Retinal pigment epithelial cell (primary cell): ENCODE results near the gene SEMA4B.

Experiments used
- DNase-seq: peaks from one replicate; pipeline ENCODE4 v3.0.0-alpha.2; 2010; ENCODE audit warnings: low read depth
- H3K4me3 ChIP-seq: 2 replicates; pipeline ENCODE4 v1.5.1; 2011; ENCODE audit warnings: mild to moderate bottlenecking, low read length, control low read depth, moderate library complexity
- TF ChIP-seq, protein P1 (sequence below): conservative IDR thresholded peaks from 2 replicates; pipeline ENCODE4 v1.5.1; 2011; ENCODE audit warnings: low read depth, low read length, control low read depth, inconsistent platforms

SEMA4B gene

DNA sequence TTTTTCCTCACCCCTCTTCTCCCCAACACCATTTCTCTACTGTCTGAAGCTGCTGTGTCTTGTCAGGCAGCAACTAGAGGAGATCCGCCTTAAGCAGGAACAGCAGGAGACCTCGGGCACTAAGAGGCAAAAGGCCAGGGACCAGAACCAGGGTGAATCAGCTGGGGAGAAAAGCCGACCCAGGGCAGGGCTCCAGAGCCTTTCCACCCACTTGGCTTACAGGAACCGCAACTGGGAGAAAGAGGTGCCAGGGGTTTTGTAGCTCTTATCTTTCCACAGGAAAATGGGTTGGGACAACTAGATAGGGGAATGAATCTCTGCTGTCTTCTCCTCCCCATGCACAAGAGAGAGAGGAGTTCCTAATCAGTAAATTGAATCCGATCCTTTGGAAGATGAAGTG lies 61.3 kb downstream of the SEMA4B start:
- no peak for DNase-seq
- H3K4me3 ChIP-seq = no peak overlapping the region
- TF ChIP-seq, protein P1, sequence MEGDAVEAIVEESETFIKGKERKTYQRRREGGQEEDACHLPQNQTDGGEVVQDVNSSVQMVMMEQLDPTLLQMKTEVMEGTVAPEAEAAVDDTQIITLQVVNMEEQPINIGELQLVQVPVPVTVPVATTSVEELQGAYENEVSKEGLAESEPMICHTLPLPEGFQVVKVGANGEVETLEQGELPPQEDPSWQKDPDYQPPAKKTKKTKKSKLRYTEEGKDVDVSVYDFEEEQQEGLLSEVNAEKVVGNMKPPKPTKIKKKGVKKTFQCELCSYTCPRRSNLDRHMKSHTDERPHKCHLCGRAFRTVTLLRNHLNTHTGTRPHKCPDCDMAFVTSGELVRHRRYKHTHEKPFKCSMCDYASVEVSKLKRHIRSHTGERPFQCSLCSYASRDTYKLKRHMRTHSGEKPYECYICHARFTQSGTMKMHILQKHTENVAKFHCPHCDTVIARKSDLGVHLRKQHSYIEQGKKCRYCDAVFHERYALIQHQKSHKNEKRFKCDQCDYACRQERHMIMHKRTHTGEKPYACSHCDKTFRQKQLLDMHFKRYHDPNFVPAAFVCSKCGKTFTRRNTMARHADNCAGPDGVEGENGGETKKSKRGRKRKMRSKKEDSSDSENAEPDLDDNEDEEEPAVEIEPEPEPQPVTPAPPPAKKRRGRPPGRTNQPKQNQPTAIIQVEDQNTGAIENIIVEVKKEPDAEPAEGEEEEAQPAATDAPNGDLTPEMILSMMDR = no peak

DNA sequence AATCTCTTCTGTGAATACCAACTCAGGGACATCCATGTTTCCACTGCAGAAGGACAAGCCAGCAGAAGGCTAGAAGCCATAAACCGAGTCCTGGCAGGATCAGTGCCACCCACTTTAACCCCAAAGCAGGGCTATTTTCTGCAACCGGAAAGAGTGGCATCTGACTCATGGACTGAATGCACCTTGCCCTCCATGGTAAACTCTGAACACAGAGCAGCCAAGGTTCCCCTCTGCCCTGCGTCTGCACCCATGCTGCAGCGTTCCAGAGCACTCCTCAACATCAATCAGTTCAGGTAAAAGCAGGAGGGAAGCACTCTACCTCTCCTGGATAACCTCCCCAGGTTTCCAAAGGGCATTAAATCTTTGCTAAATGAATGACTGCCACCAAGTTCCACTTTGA lies 63.5 kb downstream of the SEMA4B start:
- no peak for DNase-seq
- TF ChIP-seq, protein P1 = no peak
- H3K4me3 ChIP-seq = peak overlapping the region; percentile 89

DNA sequence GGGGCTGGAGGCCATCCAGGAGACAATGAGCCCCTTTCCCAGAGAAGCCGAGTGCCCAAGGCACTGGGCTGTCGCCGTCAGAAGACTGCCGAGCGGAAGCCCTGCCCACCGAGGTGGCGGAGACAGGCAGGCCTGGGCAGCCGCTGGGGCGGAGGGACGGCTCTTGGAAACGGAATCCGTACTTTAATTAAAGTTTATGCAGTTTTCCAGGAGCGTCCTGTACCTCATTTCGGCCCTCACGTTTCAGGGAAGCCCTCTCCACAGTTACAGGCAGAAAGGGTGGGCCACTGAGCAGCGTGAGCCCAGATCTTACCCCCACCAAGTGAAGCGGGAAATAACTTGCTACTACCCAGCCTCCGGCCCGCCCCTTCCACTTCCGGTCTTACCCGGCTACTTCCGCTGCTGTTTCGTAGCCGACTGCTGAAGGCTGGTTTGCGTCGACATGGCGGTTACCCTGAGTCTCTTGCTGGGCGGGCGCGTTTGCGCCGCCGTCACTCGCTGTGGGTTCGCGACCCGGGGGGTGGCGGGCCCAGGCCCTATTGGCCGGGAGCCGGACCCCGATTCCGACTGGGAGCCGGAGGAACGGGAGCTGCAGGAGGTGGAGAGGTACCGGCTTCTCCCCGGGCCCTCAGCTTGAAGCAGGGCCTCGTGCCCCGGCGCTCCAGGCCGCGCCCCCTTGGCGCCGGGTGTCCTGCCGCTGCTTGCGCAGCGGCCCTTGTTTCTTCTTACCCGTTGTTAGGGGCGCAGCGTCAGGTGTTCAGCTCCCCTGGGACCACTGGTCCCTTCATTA lies 64.3 kb downstream of the SEMA4B start, which contains the start of gene NGRN:
TSS of gene NGRN (plus strand) at position 402 of the 790 bp plus-strand sequence. CDS start at position 443, 41 bp downstream.
- peak; percentile 62 for DNase-seq
- H3K4me3 ChIP-seq = peak within 1 kb of the TSS; percentile 89
- TF ChIP-seq, protein P1 = no peak

DNA sequence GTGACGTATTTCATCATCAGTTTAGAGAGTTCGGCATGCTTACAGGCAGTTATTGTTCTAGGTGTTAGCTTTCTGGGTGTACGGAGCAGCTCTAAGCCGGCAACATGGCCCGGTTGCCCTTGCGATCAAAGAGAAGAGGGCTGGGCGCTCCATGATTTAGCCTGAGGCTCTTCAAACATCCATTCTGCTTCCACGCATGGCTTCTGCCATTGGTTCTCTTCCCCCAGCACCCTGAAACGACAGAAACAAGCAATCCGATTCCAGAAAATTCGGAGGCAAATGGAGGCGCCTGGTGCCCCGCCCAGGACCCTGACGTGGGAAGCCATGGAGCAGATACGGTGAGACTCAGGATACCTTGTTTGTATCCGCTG lies 64.9 kb downstream of the SEMA4B start:
- TF ChIP-seq, protein P1 = no peak
- peak overlapping the region; percentile 89 for H3K4me3 ChIP-seq

DNA sequence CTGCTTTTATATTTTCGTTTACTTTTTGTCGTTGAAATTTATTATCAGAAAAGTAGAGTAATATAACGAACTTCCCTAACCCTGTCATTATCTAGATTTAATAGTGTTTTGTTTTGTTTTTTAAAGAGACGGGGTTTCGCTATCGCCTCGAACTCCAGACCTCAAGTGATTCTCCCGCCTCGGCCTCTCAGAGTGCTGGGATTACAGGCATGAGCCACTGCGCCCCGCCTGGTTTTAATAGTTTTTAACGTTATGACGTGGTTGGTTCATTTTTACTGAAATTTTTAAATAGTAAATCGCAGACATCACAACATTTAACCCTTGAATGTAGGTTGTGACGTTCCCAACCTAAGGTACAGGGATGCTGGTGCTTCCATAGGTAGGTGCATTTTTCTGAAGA lies 65.4 kb downstream of the SEMA4B start:
- TF ChIP-seq, protein P1 = no peak
- no peak for DNase-seq
- H3K4me3 ChIP-seq = peak overlapping the region; percentile 89

More for the DNA sequence above, 64.9 kb downstream of the SEMA4B start:
- no peak for DNase-seq

DNA sequence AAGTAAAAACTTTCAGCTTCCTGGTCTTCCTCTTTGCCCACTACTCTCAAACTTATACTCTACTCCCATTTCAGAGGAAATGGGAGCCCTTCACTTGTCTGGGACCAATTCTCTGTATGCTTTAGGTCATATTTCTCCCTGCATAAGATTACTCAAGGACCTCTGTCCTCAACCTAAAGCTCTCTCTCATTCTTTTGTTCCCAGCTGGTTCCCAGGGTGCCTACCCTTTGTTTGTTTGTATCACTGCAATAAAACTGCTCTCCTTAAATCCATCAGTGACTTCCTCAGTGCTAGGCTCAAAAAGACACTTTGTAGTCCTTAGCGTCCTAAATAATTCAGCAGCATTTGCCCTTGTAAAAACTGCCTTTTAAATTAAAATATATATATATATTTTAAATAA lies 67.3 kb downstream of the SEMA4B start:
- TF ChIP-seq, protein P1 = no peak
- no peak for DNase-seq
- H3K4me3 ChIP-seq = no peak overlapping the region

DNA sequence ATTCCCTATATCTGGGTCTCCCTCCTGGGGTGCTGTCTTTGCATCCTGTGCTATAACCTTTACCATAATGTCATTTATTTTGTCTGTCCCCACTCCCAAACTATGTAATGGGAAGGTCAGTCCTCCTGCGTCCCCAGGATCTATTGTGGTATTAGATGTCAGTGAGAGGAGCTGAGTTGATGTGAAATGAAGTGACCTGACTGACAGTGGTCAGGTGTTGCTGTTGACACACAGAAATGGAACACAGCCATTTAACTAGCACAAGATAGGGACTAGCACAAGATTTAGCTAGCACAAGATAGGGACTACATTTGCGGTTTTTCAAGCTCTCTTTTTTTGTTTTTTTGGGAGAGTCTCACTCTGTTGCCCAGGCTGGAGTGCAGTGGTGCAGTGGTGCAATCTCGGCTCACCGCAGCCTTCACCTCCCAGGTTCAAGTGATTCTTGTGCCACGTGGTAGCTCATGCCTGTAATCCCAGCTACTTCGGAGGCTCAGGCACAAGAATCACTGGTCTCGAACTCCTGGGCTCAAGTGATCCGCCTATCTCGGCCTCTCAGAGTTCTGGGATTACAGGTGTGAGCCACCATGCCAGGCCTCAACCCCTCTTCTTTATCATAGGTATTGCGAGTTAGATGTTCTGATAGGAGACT lies 69.5 kb downstream of the SEMA4B start:
- TF ChIP-seq, protein P1 = no peak
- no peak for DNase-seq
- H3K4me3 ChIP-seq = no peak overlapping the region
